MM.1S (cell line): Measurements from ENCODE around the gene RBM8A.

Experiments
- DNase-seq: peaks from one replicate; pipeline ENCODE4 v3.0.0-alpha.2; 2015
- H2AFZ ChIP-seq: fragments of 300-600 bp; sonication (generic); 2 replicates; pipeline ENCODE4 v1.6.0; 2016; ENCODE audit warnings: antibody characterized with exemption, low read length
- H3F3A ChIP-seq: fragments of 300-600 bp; sonication (generic); 2 replicates; pipeline ENCODE4 v1.6.1; 2016; ENCODE audit warnings: mild to moderate bottlenecking, antibody characterized with exemption, low read length, moderate library complexity, mixed read lengths; ENCODE audit not compliant: insufficient read depth
- H3K27ac ChIP-seq: fragments of 300-600 bp; sonication (generic); 2 replicates; pipeline ENCODE4 v1.5.1; 2016; ENCODE audit warnings: mild to moderate bottlenecking, low read length
- H3K27me3 ChIP-seq: fragments of 300-600 bp; sonication (generic); replicated peaks from 2 replicates; pipeline ENCODE4 v1.6.0; 2016; ENCODE audit warnings: low read length; ENCODE audit not compliant: insufficient read depth
- H3K36me3 ChIP-seq: fragments of 300-600 bp; sonication (generic); replicated peaks from 2 replicates; pipeline ENCODE4 v1.6.1; 2016; ENCODE audit warnings: mild to moderate bottlenecking, low read length, mixed read lengths; ENCODE audit not compliant: insufficient read depth
- H3K4me1 ChIP-seq: fragments of 300-600 bp; sonication (generic); 2 replicates; pipeline ENCODE4 v1.6.1; 2016; ENCODE audit warnings: low read length, mixed read lengths
- H3K4me2 ChIP-seq: fragments of 300-600 bp; sonication (generic); 2 replicates; pipeline ENCODE4 v1.6.0; 2016; ENCODE audit warnings: low read depth, low read length
- H3K4me3 ChIP-seq: fragments of 300-600 bp; sonication (generic); 2 replicates; pipeline ENCODE4 v1.5.1; 2016; ENCODE audit warnings: low read length, mixed read lengths
- H3K79me2 ChIP-seq: fragments of 300-600 bp; sonication (generic); 2 replicates; pipeline ENCODE4 v1.6.1; 2016; ENCODE audit warnings: mixed run types, low read length, mixed read lengths
- H3K9ac ChIP-seq: fragments of 300-600 bp; sonication (generic); 2 replicates; pipeline ENCODE4 v1.6.1; 2016; ENCODE audit warnings: low read length, mixed read lengths
- H3K9me2 ChIP-seq: fragments of 300-600 bp; sonication (generic); replicated peaks from 2 replicates; pipeline ENCODE4 v1.6.1; 2016; ENCODE audit warnings: mild to moderate bottlenecking, low read length, mixed read lengths; ENCODE audit not compliant: insufficient read depth
- H3K9me3 ChIP-seq: fragments of 300-600 bp; sonication (generic); replicated peaks from 2 replicates; pipeline ENCODE4 v1.6.1; 2016; ENCODE audit warnings: mild to moderate bottlenecking, low read length, mixed read lengths; ENCODE audit not compliant: insufficient read depth
- H4K20me1 ChIP-seq: fragments of 300-600 bp; sonication (generic); 2 replicates; pipeline ENCODE4 v1.6.1; 2016; ENCODE audit warnings: mild to moderate bottlenecking, low read length, moderate library complexity, mixed read lengths; ENCODE audit not compliant: insufficient read depth
- EZH2 ChIP-seq: fragments of 300-600 bp; sonication (generic); optimal IDR thresholded peaks from 2 replicates; pipeline ENCODE3; 2017; ENCODE audit warnings: low read depth, mild to moderate bottlenecking, antibody characterized with exemption, low read length, mixed read lengths
- EZH2phosphoT487 ChIP-seq: fragments of 300-600 bp; sonication (generic); IDR thresholded peaks from 2 replicates; pipeline ENCODE4 v1.6.1; 2018; ENCODE audit warnings: antibody characterized with exemption, low read length
- TF ChIP-seq, protein P1 (sequence below): fragments of 300-600 bp; sonication (generic); IDR thresholded peaks from 2 replicates; pipeline ENCODE4 v1.5.1; 2016; ENCODE audit warnings: antibody characterized with exemption, low read length, mixed read lengths

The RBM8A gene

DNA sequence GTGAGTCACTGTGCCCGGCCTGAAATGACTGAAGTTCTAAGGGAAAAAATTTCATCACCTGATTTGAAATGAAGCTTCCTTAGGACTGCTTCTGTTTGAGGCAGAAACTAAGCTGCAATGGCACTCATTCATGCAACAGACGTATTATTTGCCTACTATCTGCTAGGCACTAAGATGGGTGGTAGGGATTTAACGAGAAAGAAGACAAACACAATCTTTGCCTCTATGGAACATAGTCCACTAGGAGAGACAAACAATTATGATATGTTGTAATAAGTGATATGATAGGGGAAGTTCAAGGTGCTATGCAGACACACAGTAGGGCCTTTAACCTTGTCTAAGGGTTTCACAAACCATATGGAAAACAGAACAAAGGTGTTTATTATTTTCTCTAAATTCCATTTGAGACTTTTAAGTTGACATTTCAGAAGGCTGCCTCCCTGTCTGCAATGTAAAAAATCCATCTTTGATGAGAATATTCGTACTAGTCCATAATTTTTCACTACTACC lies 19.2 kb upstream of the RBM8A start:
- no peak overlapping the region for H3K9ac ChIP-seq
- no peak overlapping the region for H3K27ac ChIP-seq
- H3K36me3 ChIP-seq: no peaks in the 10 kb centered on the region
- H3K4me1 ChIP-seq: no peaks in the 10 kb centered on the region
- no peaks in the 10 kb centered on the region for H4K20me1 ChIP-seq
- no peak overlapping the region for H3K4me3 ChIP-seq
- no peak for DNase-seq
- no peaks in the 10 kb centered on the region for H3K79me2 ChIP-seq
- no peaks in the 10 kb centered on the region for H3K9me3 ChIP-seq
- no peaks in the 10 kb centered on the region for H3K27me3 ChIP-seq
- TF ChIP-seq EZH2phosphoT487: no peak
- TF ChIP-seq, protein P1, sequence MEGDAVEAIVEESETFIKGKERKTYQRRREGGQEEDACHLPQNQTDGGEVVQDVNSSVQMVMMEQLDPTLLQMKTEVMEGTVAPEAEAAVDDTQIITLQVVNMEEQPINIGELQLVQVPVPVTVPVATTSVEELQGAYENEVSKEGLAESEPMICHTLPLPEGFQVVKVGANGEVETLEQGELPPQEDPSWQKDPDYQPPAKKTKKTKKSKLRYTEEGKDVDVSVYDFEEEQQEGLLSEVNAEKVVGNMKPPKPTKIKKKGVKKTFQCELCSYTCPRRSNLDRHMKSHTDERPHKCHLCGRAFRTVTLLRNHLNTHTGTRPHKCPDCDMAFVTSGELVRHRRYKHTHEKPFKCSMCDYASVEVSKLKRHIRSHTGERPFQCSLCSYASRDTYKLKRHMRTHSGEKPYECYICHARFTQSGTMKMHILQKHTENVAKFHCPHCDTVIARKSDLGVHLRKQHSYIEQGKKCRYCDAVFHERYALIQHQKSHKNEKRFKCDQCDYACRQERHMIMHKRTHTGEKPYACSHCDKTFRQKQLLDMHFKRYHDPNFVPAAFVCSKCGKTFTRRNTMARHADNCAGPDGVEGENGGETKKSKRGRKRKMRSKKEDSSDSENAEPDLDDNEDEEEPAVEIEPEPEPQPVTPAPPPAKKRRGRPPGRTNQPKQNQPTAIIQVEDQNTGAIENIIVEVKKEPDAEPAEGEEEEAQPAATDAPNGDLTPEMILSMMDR: no peak
- no peak for TF ChIP-seq EZH2
- no peaks in the 10 kb centered on the region for H3K9me2 ChIP-seq
- H2AFZ ChIP-seq: no peak overlapping the region
- H3F3A ChIP-seq: no peaks in the 10 kb centered on the region
- H3K4me2 ChIP-seq: no peak overlapping the region

- Histone ChIP-seq H4K20me1 (no peaks in the 10 kb centered on the region), H3K79me2 (no peaks in the 10 kb centered on the region), H2AFZ (no peak overlapping the region), H3F3A (no peaks in the 10 kb centered on the region), H3K4me3 (no peak overlapping the region), H3K27me3 (no peaks in the 10 kb centered on the region), H3K4me1 (no peaks in the 10 kb centered on the region), H3K4me2 (no peak overlapping the region), H3K36me3 (no peaks in the 10 kb centered on the region), H3K9me3 (no peaks in the 10 kb centered on the region), H3K27ac (no peak overlapping the region), H3K9me2 (no peaks in the 10 kb centered on the region), H3K9ac (no peak overlapping the region)
- DNase-seq: no peak
- no peak for TF ChIP-seq EZH2phosphoT487
Measured at GRCh38 chr1:145944532-145944931, 17.2 kb upstream of the RBM8A start.

DNA sequence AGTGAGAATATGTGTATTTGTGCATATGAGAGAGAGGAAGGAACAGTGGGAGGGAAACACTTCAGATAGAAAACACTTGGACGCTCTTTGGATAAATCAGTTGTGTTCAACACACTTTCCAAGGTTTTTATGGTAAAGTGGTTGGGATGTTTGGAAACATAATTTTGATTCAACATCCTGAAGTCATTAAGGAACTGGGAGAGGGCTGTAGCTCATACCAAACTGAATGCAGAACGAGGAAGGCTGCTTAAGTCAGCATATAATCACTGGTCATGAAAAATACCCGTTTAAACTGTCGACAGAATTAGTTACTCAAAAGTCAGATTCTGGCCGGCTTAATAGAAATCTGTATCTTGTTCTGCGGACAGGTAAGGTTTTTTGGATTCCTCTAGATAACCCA lies 15.6 kb upstream of the RBM8A start:
- H3K27ac ChIP-seq: no peak overlapping the region
- H3K79me2 ChIP-seq: no peaks in the 10 kb centered on the region
- no peak overlapping the region for H3K4me3 ChIP-seq

GRCh38 chr1:145942405-145942804 lies 15.1 kb upstream of the RBM8A start:
- no peaks in the 10 kb centered on the region for H4K20me1 ChIP-seq
- no peak overlapping the region for H3K27ac ChIP-seq
- no peaks in the 10 kb centered on the region for H3K4me1 ChIP-seq
- H3K9me3 ChIP-seq: no peaks in the 10 kb centered on the region
- TF ChIP-seq, protein P1: no peak
- TF ChIP-seq EZH2phosphoT487 (no peak), EZH2 (no peak)
- H3K4me2 ChIP-seq: no peak overlapping the region
- no peaks in the 10 kb centered on the region for H3K9me2 ChIP-seq
- no peak overlapping the region for H2AFZ ChIP-seq
- H3K27me3 ChIP-seq: no peaks in the 10 kb centered on the region
- H3K79me2 ChIP-seq: no peaks in the 10 kb centered on the region
- no peaks in the 10 kb centered on the region for H3F3A ChIP-seq
- DNase-seq: no peak
- no peak overlapping the region for H3K9ac ChIP-seq
- no peak overlapping the region for H3K4me3 ChIP-seq
- H3K36me3 ChIP-seq: no peaks in the 10 kb centered on the region

More for the DNA sequence above, 15.6 kb upstream of the RBM8A start:
- TF ChIP-seq EZH2: no peak
- Histone ChIP-seq H3K36me3 (no peaks in the 10 kb centered on the region), H3K27me3 (no peaks in the 10 kb centered on the region), H3K4me2 (no peak overlapping the region), H2AFZ (no peak overlapping the region), H3F3A (no peaks in the 10 kb centered on the region), H3K9ac (no peak overlapping the region), H3K4me1 (no peaks in the 10 kb centered on the region), H4K20me1 (no peaks in the 10 kb centered on the region), H3K9me3 (no peaks in the 10 kb centered on the region), H3K9me2 (no peaks in the 10 kb centered on the region)
- DNase-seq: no peak
